Measurements from ENCODE around the gene RAB3GAP1. TPM values are rescaled to one million over a fixed set of nuclear protein-coding genes. Genes with fewer than 3 reads are reported as not detected.

Gene RAB3GAP1
- total RNA-seq (2014; rRNA removed) (35.8 and 41.1 TPM in 2 replicates), Bru-seq, nascent RNA (percentile 92 among the genes with signal in this experiment), BruChase-seq, experiment 1, labeled RNA remaining after a 6-hour chase (percentile 87 among the genes with signal in this experiment), BruChase-seq, experiment 2, labeled RNA remaining after a 2-hour chase (percentile 92 among the genes with signal in this experiment)
- long read RNA-seq, full-length matches to known transcripts: 33 of 83 reads
- long read RNA-seq, partial matches to known transcripts: 19 of 83 reads
- long read RNA-seq, other reads (novel, unspliced or antisense): 31 of 83 reads

DNA sequence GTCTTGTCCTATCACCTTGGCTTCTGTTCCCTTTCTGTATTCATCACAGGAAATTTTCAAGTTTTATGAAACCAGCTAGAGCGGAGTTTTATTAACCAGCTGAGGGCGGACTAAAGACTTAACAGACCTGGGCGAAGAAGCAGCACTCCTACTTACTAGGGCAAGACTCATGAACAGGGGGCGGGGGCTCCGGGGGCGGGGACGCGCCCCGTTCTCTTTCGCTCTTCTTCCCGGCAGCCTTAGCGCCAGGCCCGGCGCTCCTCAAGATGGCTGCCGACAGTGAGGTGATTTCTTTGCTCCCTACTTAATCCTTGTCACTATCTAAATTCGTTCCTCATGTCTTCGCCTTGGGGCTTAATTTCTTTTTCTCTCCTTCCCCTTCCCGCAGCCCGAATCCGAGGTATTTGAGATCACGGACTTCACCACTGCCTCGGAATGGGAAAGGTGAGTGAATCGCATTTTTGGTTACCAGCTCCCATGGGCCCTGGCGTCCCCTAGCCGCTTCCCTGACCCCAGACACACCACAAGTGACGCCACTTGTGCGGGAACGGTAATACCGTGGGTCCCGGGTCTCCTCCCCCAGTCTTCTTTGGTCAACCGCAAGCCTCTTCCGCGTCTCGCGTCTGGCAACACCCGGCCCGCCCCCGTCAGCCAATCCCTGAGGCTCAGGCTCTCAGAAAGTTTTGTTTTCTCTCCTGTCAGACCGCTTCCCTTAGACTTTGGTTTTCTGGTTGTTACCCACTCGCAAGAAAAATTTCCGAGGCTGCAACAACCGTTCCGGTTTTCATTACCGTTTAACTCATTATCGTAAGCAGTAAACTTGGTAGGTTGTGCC lies at the start of gene RAB3GAP1:
Gene RAB3GAP1, plus strand, starts transcription at position 251 of the 835 bp plus-strand sequence. Its CDS starts 16 bp downstream, at position 267.
- Histone ChIP-seq H3K27ac (ENCODE audit: low read length) (peak within 1 kb of the TSS; percentile 67), H3K9ac (ENCODE audit: low read length) (peak within 1 kb of the TSS; percentile 93), H3K9me2 (replicated peaks; ENCODE audit: low read length) (no peaks in the 10 kb centered on the region), H2AFZ (ENCODE audit: low read length) (peak within 1 kb of the TSS; percentile 92), H3K4me2 (ENCODE audit: low read length) (peak within 1 kb of the TSS; percentile 95), H3K27me3 (ENCODE audit: low read length) (no peaks in the 10 kb centered on the region), H3K9me3 (ENCODE audit: low read length) (no peaks in the 10 kb centered on the region), H3K4me3 (ENCODE audit: low read length) (peak within 1 kb of the TSS; percentile 92), H4K20me1 (ENCODE audit: low read length) (peaks cover 17% of the 10 kb centered on the region), H3K36me3 (ENCODE audit: low read depth, low read length) (no peaks in the 10 kb centered on the region), H3F3A (ENCODE audit: low read length, unreplicated experiment) (no peaks in the 10 kb centered on the region), H3K4me1 (ENCODE audit: insufficient read depth, low read length) (peaks cover 23% of the 10 kb centered on the region), H3K79me2 (ENCODE audit: low read length) (peaks cover 52% of the 10 kb centered on the region)
- DNase-seq (peak; percentile 82), ATAC-seq (peak; percentile 94)
- intact Hi-C loops (cut with micrococcal nuclease): loop anchor here (1.0 to 5.0 kb wide), 3 partner anchors 41 to 205 kb away; no protein-coding TSS in a partner anchor
- POLR2A ChIA-PET (ENCODE audit: unreplicated experiment): interaction anchor here (0.5 to 0.6 kb wide), 2 partner anchors 56 to 188 kb away, joined by 5 to 7 read pairs; no protein-coding TSS in a partner anchor
- BruUV-seq (replicated peaks): TSS peak; percentile 71
- no peak for TF ChIP-seq EZH2 (IDR thresholded peaks at IDR 0.05; ENCODE audit: low read length, unreplicated experiment)
- TF ChIP-seq, protein P1, sequence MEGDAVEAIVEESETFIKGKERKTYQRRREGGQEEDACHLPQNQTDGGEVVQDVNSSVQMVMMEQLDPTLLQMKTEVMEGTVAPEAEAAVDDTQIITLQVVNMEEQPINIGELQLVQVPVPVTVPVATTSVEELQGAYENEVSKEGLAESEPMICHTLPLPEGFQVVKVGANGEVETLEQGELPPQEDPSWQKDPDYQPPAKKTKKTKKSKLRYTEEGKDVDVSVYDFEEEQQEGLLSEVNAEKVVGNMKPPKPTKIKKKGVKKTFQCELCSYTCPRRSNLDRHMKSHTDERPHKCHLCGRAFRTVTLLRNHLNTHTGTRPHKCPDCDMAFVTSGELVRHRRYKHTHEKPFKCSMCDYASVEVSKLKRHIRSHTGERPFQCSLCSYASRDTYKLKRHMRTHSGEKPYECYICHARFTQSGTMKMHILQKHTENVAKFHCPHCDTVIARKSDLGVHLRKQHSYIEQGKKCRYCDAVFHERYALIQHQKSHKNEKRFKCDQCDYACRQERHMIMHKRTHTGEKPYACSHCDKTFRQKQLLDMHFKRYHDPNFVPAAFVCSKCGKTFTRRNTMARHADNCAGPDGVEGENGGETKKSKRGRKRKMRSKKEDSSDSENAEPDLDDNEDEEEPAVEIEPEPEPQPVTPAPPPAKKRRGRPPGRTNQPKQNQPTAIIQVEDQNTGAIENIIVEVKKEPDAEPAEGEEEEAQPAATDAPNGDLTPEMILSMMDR (conservative IDR thresholded peaks at IDR 0.05; ENCODE audit: low read depth, low read length): 0 out of 2 replicates have a peak, but pooled peaks have one; percentile 12
- TF ChIP-seq EZH2phosphoT487 (IDR thresholded peaks at IDR 0.05; ENCODE audit: borderline replicate concordance, low read length): no peak
- CTCF ChIA-PET: no interaction called here

DNA sequence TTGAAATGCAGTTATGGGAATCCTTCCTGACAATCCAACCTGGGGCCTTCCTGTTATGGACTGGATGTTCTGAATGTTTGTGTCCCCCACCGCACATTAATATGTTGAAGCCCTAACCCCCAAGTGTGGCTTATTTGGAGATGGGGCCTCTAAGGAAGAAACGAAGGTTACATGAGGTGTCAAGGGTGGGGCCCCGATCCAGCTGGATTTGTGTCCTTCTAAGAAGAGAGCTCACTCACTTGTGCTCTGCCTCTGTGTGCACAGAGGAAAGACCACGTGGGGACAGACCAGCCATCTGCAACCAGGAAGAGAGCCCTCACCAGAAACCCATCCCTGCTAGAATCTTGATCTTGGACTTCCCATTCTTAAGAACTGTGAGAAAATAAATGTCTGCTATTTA lies 49.3 kb upstream of the RAB3GAP1 start:
- CTCF ChIA-PET: no interaction called here
- Histone ChIP-seq H3K9me2 (replicated peaks; ENCODE audit: low read length) (no peaks in the 10 kb centered on the region), H3K27me3 (ENCODE audit: low read length) (no peaks in the 10 kb centered on the region), H3K27ac (ENCODE audit: low read length) (no peak overlapping the region), H3K4me3 (ENCODE audit: low read length) (no peak overlapping the region), H3K4me1 (ENCODE audit: insufficient read depth, low read length) (no peaks in the 10 kb centered on the region), H4K20me1 (ENCODE audit: low read length) (no peaks in the 10 kb centered on the region), H3F3A (ENCODE audit: low read length, unreplicated experiment) (no peaks in the 10 kb centered on the region), H3K4me2 (ENCODE audit: low read length) (no peak overlapping the region), H3K79me2 (ENCODE audit: low read length) (no peaks in the 10 kb centered on the region), H3K9me3 (ENCODE audit: low read length) (no peaks in the 10 kb centered on the region), H3K36me3 (ENCODE audit: low read depth, low read length) (no peaks in the 10 kb centered on the region), H3K9ac (ENCODE audit: low read length) (no peak overlapping the region), H2AFZ (ENCODE audit: low read length) (no peak overlapping the region)
- ATAC-seq (no peak), DNase-seq (no peak)
- intact Hi-C loops (cut with micrococcal nuclease): loop anchor here (5.0 to 10.0 kb wide), 4 partner anchors 119 to 592 kb away; no protein-coding TSS in a partner anchor
- TF ChIP-seq, protein P1 (conservative IDR thresholded peaks at IDR 0.05; ENCODE audit: low read depth, low read length): no peak
- TF ChIP-seq EZH2 (IDR thresholded peaks at IDR 0.05; ENCODE audit: low read length, unreplicated experiment): no peak
- TF ChIP-seq EZH2phosphoT487 (IDR thresholded peaks at IDR 0.05; ENCODE audit: borderline replicate concordance, low read length): no peak
- BruUV-seq (replicated peaks): no TSS peak
- POLR2A ChIA-PET (ENCODE audit: unreplicated experiment): interaction anchor here (0.6 kb wide), 1 partner anchor 54 kb away, joined by 6 read pairs; no protein-coding TSS in a partner anchor
